Measurements from ENCODE around the gene MAIP1.

MAIP1 gene

DNA sequence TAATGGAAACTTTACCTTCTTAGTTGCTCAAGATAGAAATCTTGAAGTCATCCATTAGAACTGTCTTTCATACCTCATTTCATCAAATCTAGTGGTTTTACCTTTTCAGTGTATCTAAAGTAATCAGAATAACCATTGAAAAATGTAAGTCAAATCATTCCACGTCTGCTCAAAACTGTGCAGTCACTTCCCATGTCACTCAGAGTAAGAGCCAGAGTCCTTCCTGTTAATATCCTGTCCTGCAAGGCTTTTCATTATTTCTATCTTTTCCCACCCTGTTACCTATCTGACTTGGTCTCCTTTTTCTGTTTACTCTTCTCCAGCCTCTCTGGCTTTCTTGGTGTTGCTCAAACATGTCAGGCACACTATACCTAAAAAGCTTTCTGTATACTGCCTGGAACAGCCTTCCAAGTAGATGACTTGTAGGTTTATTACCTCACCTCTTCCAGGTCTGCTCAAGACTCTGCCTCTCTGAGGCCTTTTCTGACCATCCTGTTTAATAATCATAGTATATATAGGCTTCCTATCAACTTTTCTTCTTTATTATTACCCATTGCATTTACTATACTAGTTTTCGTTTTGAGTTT lies 40.9 kb upstream of the MAIP1 start:
- no peak overlapping the region for H2AFZ ChIP-seq (ENCODE audit: low read length)
- TF ChIP-seq, protein P1, sequence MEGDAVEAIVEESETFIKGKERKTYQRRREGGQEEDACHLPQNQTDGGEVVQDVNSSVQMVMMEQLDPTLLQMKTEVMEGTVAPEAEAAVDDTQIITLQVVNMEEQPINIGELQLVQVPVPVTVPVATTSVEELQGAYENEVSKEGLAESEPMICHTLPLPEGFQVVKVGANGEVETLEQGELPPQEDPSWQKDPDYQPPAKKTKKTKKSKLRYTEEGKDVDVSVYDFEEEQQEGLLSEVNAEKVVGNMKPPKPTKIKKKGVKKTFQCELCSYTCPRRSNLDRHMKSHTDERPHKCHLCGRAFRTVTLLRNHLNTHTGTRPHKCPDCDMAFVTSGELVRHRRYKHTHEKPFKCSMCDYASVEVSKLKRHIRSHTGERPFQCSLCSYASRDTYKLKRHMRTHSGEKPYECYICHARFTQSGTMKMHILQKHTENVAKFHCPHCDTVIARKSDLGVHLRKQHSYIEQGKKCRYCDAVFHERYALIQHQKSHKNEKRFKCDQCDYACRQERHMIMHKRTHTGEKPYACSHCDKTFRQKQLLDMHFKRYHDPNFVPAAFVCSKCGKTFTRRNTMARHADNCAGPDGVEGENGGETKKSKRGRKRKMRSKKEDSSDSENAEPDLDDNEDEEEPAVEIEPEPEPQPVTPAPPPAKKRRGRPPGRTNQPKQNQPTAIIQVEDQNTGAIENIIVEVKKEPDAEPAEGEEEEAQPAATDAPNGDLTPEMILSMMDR (IDR thresholded peaks at IDR 0.05; ENCODE audit: low read length): no peak
- TF ChIP-seq EZH2 (optimal IDR thresholded peaks at IDR 0.05; ENCODE audit: low read depth, low read length) (no peak), EZH2phosphoT487 (IDR thresholded peaks at IDR 0.05; ENCODE audit: low read length) (no peak)
- no peak overlapping the region for H3K27ac ChIP-seq (ENCODE audit: low read length)
- no peak overlapping the region for H3K4me3 ChIP-seq (ENCODE audit: low read length)
- H3K9me3 ChIP-seq (replicated peaks; ENCODE audit: insufficient read depth, low read length): no peaks in the 10 kb centered on the region
- 0 out of 2 replicates have a peak, but pooled peaks cover 3% of the 10 kb centered on the region for H3K36me3 ChIP-seq (replicated peaks; ENCODE audit: insufficient read depth, low read length)
- no peaks in the 10 kb centered on the region for H4K20me1 ChIP-seq (ENCODE audit: insufficient read depth, low read length)
- peaks cover 72% of the 10 kb centered on the region for H3K79me2 ChIP-seq (ENCODE audit: low read length)
- no peak overlapping the region for H3K4me2 ChIP-seq (ENCODE audit: low read depth, low read length)
- no peaks in the 10 kb centered on the region for H3K27me3 ChIP-seq (replicated peaks; ENCODE audit: insufficient read depth, low read length)
- no peak overlapping the region for H3K9ac ChIP-seq (ENCODE audit: low read length)
- H3K4me1 ChIP-seq (ENCODE audit: low read length): peaks cover 8% of the 10 kb centered on the region
- DNase-seq: no peak
- no peaks in the 10 kb centered on the region for H3K9me2 ChIP-seq (replicated peaks; ENCODE audit: insufficient read depth, low read length)
- peaks cover 12% of the 10 kb centered on the region; the same call in 1 of the 2 replicates for H3F3A ChIP-seq (ENCODE audit: insufficient read depth, low read length)

DNA sequence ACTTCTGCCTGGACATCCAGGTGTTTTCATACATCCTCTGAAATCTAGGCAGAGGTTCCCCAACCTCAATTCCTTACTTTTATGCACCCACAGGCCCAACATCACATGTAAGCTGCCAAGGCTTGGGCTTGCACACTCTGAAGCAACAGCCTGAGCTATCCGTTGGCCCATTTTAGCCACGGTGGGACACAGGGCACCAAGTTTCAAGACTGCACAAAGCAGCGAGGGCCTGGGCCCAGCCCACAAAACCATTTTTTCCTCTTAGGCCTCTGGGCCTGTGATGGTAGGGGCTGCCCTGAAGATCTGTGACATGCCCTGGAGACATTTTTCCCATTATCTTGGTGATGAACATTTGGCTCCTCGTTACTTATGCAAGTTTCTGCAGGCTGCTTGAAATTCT lies 38.4 kb upstream of the MAIP1 start:
- H3K27ac ChIP-seq (ENCODE audit: low read length): no peak overlapping the region
- H3F3A ChIP-seq (ENCODE audit: insufficient read depth, low read length): 0 out of 2 replicates have a peak, but pooled peaks cover 3% of the 10 kb centered on the region
- H3K4me1 ChIP-seq (ENCODE audit: low read length): peaks cover 3% of the 10 kb centered on the region; the same call in 1 of the 2 replicates
- no peak for DNase-seq
- no peak for TF ChIP-seq EZH2 (optimal IDR thresholded peaks at IDR 0.05; ENCODE audit: low read depth, low read length)
- TF ChIP-seq EZH2phosphoT487 (IDR thresholded peaks at IDR 0.05; ENCODE audit: low read length): no peak
- TF ChIP-seq, protein P1 (IDR thresholded peaks at IDR 0.05; ENCODE audit: low read length): no peak
- H3K4me2 ChIP-seq (ENCODE audit: low read depth, low read length): no peak overlapping the region
- no peak overlapping the region for H2AFZ ChIP-seq (ENCODE audit: low read length)
- H3K36me3 ChIP-seq (replicated peaks; ENCODE audit: insufficient read depth, low read length): 0 out of 2 replicates have a peak, but pooled peaks cover 3% of the 10 kb centered on the region
- H4K20me1 ChIP-seq (ENCODE audit: insufficient read depth, low read length): no peaks in the 10 kb centered on the region
- H3K9ac ChIP-seq (ENCODE audit: low read length): no peak overlapping the region
- no peaks in the 10 kb centered on the region for H3K9me3 ChIP-seq (replicated peaks; ENCODE audit: insufficient read depth, low read length)
- H3K79me2 ChIP-seq (ENCODE audit: low read length): peaks cover 86% of the 10 kb centered on the region
- H3K4me3 ChIP-seq (ENCODE audit: low read length): no peak overlapping the region
- no peaks in the 10 kb centered on the region for H3K9me2 ChIP-seq (replicated peaks; ENCODE audit: insufficient read depth, low read length)
- no peaks in the 10 kb centered on the region for H3K27me3 ChIP-seq (replicated peaks; ENCODE audit: insufficient read depth, low read length)

DNA sequence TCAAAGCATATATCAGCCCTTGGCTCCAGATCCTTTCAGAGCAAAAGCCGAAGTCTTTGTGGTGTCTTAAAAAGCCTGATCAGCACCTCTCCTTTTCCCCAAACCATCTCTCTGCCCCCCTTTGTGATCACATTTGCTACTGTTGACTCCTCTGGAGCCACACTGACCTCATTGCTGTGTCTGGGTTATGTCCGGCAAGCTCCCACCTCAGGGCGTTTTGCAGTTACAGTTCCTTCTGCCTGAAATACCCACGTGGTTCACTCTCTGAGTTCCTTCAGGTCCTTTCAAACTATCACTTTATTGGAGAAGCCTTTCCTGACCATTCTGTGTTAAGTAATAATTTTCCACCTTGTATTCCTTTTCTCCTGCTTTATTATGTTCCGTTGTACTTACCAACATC lies 32.5 kb upstream of the MAIP1 start:
- no peak for TF ChIP-seq EZH2phosphoT487 (IDR thresholded peaks at IDR 0.05; ENCODE audit: low read length)
- TF ChIP-seq EZH2 (optimal IDR thresholded peaks at IDR 0.05; ENCODE audit: low read depth, low read length): no peak
- TF ChIP-seq, protein P1 (IDR thresholded peaks at IDR 0.05; ENCODE audit: low read length): no peak
- no peaks in the 10 kb centered on the region for H3K27me3 ChIP-seq (replicated peaks; ENCODE audit: insufficient read depth, low read length)
- no peaks in the 10 kb centered on the region; the same call in 1 of the 2 replicates for H3K36me3 ChIP-seq (replicated peaks; ENCODE audit: insufficient read depth, low read length)
- no peaks in the 10 kb centered on the region for H3K4me1 ChIP-seq (ENCODE audit: low read length)
- no peaks in the 10 kb centered on the region for H3K9me2 ChIP-seq (replicated peaks; ENCODE audit: insufficient read depth, low read length)
- H3K4me2 ChIP-seq (ENCODE audit: low read depth, low read length): no peak overlapping the region
- H3K79me2 ChIP-seq (ENCODE audit: low read length): peaks cover 80% of the 10 kb centered on the region
- no peaks in the 10 kb centered on the region for H3K9me3 ChIP-seq (replicated peaks; ENCODE audit: insufficient read depth, low read length)
- DNase-seq: no peak
- H3F3A ChIP-seq (ENCODE audit: insufficient read depth, low read length): no peaks in the 10 kb centered on the region
- no peak overlapping the region for H3K9ac ChIP-seq (ENCODE audit: low read length)
- no peak overlapping the region for H3K27ac ChIP-seq (ENCODE audit: low read length)
- no peak overlapping the region for H3K4me3 ChIP-seq (ENCODE audit: low read length)
- no peak overlapping the region for H2AFZ ChIP-seq (ENCODE audit: low read length)
- no peaks in the 10 kb centered on the region for H4K20me1 ChIP-seq (ENCODE audit: insufficient read depth, low read length)

Measured in MM.1S (cell line).